LNCAP (cell line): ENCODE measurements around the gene SGK1.

Source experiments
- CTCF ChIP-seq: fragments of 450-650 bp; IDR thresholded peaks from 2 replicates; pipeline ENCODE4 v1.5.1; 2017; ENCODE audit warnings: mild to moderate bottlenecking

SGK1 gene

GRCh38 chr6:134341999-134342567, 24.2 kb upstream of the SGK1 start:
- no peak for TF ChIP-seq CTCF

GRCh38 chr6:134340179-134340975, 22.5 kb upstream of the SGK1 start:
- no peak for TF ChIP-seq CTCF

GRCh38 chr6:134339216-134339615, 21.3 kb upstream of the SGK1 start:
- TF ChIP-seq CTCF = no peak

- TF ChIP-seq CTCF = no peak
These were observed 13.3 kb upstream of the SGK1 start for GRCh38 chr6:134331256-134331655.

- no peak for TF ChIP-seq CTCF
These were observed 12.6 kb upstream of the SGK1 start for GRCh38 chr6:134330555-134330954.

- TF ChIP-seq CTCF = no peak
These were observed 10.9 kb upstream of the SGK1 start for GRCh38 chr6:134328792-134329191.

GRCh38 chr6:134328138-134328537, 10.2 kb upstream of the SGK1 start:
- no peak for TF ChIP-seq CTCF
